CD14-positive monocyte (primary cell): ENCODE measurements around the gene PKN3. TPM values are rescaled to one million over a fixed set of nuclear protein-coding genes. Genes with fewer than 3 reads are reported as not detected.

Source experiments
- DNase-seq, 3 donors: peaks; one replicate each; pipeline ENCODE4 v3.0.0-alpha.2; 2011 to 2022
- H2AFZ ChIP-seq: 2 replicates; pipeline ENCODE4 v1.6.0; 2012; ENCODE audit warnings: mild to moderate bottlenecking, low read depth, low read length, inconsistent platforms; ENCODE audit not compliant: insufficient read depth, poor library complexity, severe bottlenecking
- H3K27ac ChIP-seq, 2 donors: 1 replicate in 1 of 2; 2 replicates in 1 of 2; pipeline ENCODE4 v1.5.1; 2012 to 2013; ENCODE audit warnings: low read length in 2 of 2, control low read depth in 1 of 2, inconsistent platforms in 1 of 2, low read depth in 1 of 2, mild to moderate bottlenecking in 1 of 2
- H3K27me3 ChIP-seq, 2 donors: one replicate each; pipeline versions ENCODE4 v1.6.0 to v1.6.1; 2011 to 2013; ENCODE audit warnings: low read length in 2 of 2; ENCODE audit not compliant: control insufficient read depth in 2 of 2, insufficient read depth in 2 of 2
- H3K36me3 ChIP-seq, 2 donors: replicated peaks in 1 of 2; 1 replicate in 1 of 2; 2 replicates in 1 of 2; pipeline versions ENCODE4 v1.5.1 to v1.6.1; 2012 to 2013; ENCODE audit warnings: low read length in 2 of 2, control low read depth in 1 of 2, inconsistent platforms in 1 of 2, mild to moderate bottlenecking in 1 of 2; ENCODE audit not compliant: insufficient read depth in 2 of 2, control insufficient read depth in 1 of 2
- H3K4me1 ChIP-seq, 2 donors: 1 replicate in 1 of 2; 2 replicates in 1 of 2; pipeline versions ENCODE4 v1.5.1 to v1.6.1; 2012 to 2013; ENCODE audit warnings: low read length in 2 of 2, control low read depth in 1 of 2, inconsistent platforms in 1 of 2, mild to moderate bottlenecking in 1 of 2, moderate library complexity in 1 of 2; ENCODE audit not compliant: insufficient read depth in 2 of 2, control insufficient read depth in 1 of 2
- H3K4me2 ChIP-seq: replicated peaks from 2 replicates; pipeline ENCODE3; 2012; ENCODE audit warnings: low read length, moderate library complexity, mild to moderate bottlenecking; ENCODE audit not compliant: poor library complexity, severe bottlenecking; ENCODE audit errors: extremely low read depth
- H3K4me3 ChIP-seq, 3 experiments: fragments of 200-600 bp in 1 of 3; sonication (generic) in 1 of 3; replicated peaks in 1 of 3; 1 replicate in 2 of 3; 2 replicates in 1 of 3; pipeline ENCODE4 v1.5.1; 2011 to 2013; ENCODE audit warnings: low read length in 3 of 3, mild to moderate bottlenecking in 3 of 3, control low read depth in 2 of 3, low read depth in 2 of 3, inconsistent platforms in 1 of 3, moderate library complexity in 1 of 3
- H3K79me2 ChIP-seq: 2 replicates; pipeline ENCODE4 v1.6.0; 2012; ENCODE audit warnings: mild to moderate bottlenecking, control low read depth, inconsistent platforms, low read length, moderate library complexity; ENCODE audit not compliant: insufficient read depth
- H3K9ac ChIP-seq: 2 replicates; pipeline ENCODE4 v1.6.0; 2017; ENCODE audit warnings: low read length, mild to moderate bottlenecking; ENCODE audit not compliant: insufficient read depth, poor library complexity, severe bottlenecking
- H3K9me3 ChIP-seq, 2 donors: replicated peaks in 1 of 2; 1 replicate in 1 of 2; 2 replicates in 1 of 2; pipeline versions ENCODE4 v1.5.1 to v1.6.1; 2012 to 2013; ENCODE audit warnings: low read length in 2 of 2, control low read depth in 1 of 2; ENCODE audit not compliant: control insufficient read depth in 1 of 2, insufficient read depth in 1 of 2
- H4K20me1 ChIP-seq: 2 replicates; pipeline ENCODE4 v1.6.0; 2012; ENCODE audit warnings: mild to moderate bottlenecking, low read length, control low read depth, moderate library complexity; ENCODE audit not compliant: insufficient read depth
- H3K27ac Mint-ChIP-seq, 7 donors: one replicate each; pipeline ENCODE4 v1.8.0; 2020; ENCODE audit warnings: mild to moderate bottlenecking in 7 of 7, mixed read lengths in 7 of 7, moderate library complexity in 6 of 7, inconsistent platforms in 2 of 7
- H3K27me3 Mint-ChIP-seq, 3 donors: one replicate each; pipeline ENCODE4 v1.8.0; 2021 to 2022; ENCODE audit warnings: low read depth in 3 of 3, mild to moderate bottlenecking in 3 of 3, mixed read lengths in 3 of 3, moderate library complexity in 3 of 3, inconsistent platforms in 1 of 3
- H3K36me3 Mint-ChIP-seq, 2 donors: one replicate each; pipeline ENCODE4 v1.8.0; 2020; ENCODE audit warnings: mixed read lengths in 2 of 2, inconsistent platforms in 1 of 2, mild to moderate bottlenecking in 1 of 2
- H3K4me1 Mint-ChIP-seq: one replicate; pipeline ENCODE4 v1.8.0; 2020; ENCODE audit warnings: mild to moderate bottlenecking, mixed read lengths
- H3K4me3 Mint-ChIP-seq, 2 donors: one replicate each; pipeline ENCODE4 v1.8.0; 2020; ENCODE audit warnings: mild to moderate bottlenecking in 2 of 2, mixed read lengths in 2 of 2, moderate library complexity in 1 of 2
- H3K9me3 Mint-ChIP-seq, 7 donors: one replicate each; pipeline ENCODE4 v1.8.0; 2020 to 2022; ENCODE audit warnings: mixed read lengths in 7 of 7, mild to moderate bottlenecking in 6 of 7, moderate library complexity in 6 of 7, inconsistent platforms in 2 of 7
- WGBS: methylation state at CpG from one replicate; pipeline ENCODE4 v1.1.5; 2013; ENCODE audit warnings: missing lambda C conversion rate; ENCODE audit not compliant: insufficient coverage; 5-methylcytosine and 5-hydroxymethylcytosine counted together
- intact Hi-C, 2 donors: fragments of 100-400 bp; cut with micrococcal nuclease; formaldehyde crosslinking; loops; one replicate each; pipeline versions ENCODE4 v1.15.0 to v1.15.1; 2023
- polyA plus RNA-seq, 3 donors: library from polyadenylated mRNA; depleted of rRNA in 1 of 3; unstranded in 2 of 3; stranded (reverse) in 1 of 3; fragments of 300-500 nt in 2 of 3; fragments of >200 nt in 1 of 3; fragmentation: Illumina TruSeq in 2 of 3; gene quantifications; 1 replicate in 2 of 3; 2 replicates in 1 of 3; pipeline ENCODE4 v1.2.3, GENCODE V29; 2012 to 2021
- TF ChIP-seq, protein P1 (sequence below): fragments of 200-600 bp; IDR thresholded peaks from one replicate; pipeline ENCODE4 v1.8.0; 2022; ENCODE audit warnings: antibody characterized with exemption, mild to moderate bottlenecking

PKN3 gene
- polyA plus RNA-seq, 3 donors, result 0.11 to 0.49 (median 0.27) TPM

DNA sequence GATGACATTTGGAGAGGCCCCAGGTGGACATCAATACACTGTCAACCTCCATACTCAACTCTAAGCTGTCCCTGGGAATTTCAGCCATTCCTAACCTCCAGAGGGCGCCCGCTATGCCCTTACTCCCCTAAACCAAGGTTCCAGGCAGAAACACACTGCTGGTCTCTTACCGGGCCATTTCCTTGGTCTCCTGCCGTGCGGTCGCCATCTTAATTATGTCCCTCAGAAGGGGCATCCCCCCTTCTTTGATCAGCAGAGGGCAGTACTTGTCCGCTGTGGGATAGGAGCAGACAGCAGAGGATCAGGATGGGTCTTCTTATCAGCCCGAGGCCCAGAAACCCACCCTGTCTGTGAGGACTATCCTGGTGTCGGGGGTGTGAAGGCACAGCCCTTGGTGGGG is 31.0 kb downstream of the PKN3 start:
- peak overlapping the region in 1 of 2 donors; percentile 39 for H3K4me3 Mint-ChIP-seq
- H3K4me1 ChIP-seq, result no peaks in the 10 kb centered on the region
- H3K9me3 ChIP-seq, result no peaks in the 10 kb centered on the region
- peak overlapping the region in 4 of 7 donors; percentile 33 to 67 (median 59) for H3K27ac Mint-ChIP-seq
- H3K79me2 ChIP-seq, result no peaks in the 10 kb centered on the region
- H3K9me3 Mint-ChIP-seq, result no peaks in the 10 kb centered on the region
- 43% methylated on average over 9 of the region's 9 CpGs for WGBS
- H2AFZ ChIP-seq, result peak overlapping the region; percentile 44
- TF ChIP-seq, protein P1, sequence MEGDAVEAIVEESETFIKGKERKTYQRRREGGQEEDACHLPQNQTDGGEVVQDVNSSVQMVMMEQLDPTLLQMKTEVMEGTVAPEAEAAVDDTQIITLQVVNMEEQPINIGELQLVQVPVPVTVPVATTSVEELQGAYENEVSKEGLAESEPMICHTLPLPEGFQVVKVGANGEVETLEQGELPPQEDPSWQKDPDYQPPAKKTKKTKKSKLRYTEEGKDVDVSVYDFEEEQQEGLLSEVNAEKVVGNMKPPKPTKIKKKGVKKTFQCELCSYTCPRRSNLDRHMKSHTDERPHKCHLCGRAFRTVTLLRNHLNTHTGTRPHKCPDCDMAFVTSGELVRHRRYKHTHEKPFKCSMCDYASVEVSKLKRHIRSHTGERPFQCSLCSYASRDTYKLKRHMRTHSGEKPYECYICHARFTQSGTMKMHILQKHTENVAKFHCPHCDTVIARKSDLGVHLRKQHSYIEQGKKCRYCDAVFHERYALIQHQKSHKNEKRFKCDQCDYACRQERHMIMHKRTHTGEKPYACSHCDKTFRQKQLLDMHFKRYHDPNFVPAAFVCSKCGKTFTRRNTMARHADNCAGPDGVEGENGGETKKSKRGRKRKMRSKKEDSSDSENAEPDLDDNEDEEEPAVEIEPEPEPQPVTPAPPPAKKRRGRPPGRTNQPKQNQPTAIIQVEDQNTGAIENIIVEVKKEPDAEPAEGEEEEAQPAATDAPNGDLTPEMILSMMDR, result peak; percentile 43
- no peak overlapping the region for H3K27ac ChIP-seq
- H3K27me3 ChIP-seq, result no peaks in the 10 kb centered on the region
- H3K4me1 Mint-ChIP-seq, result peaks cover 3% of the 10 kb centered on the region
- peak; percentile 47 to 67 (median 51) for DNase-seq
- peak overlapping the region; percentile 25 for H3K4me2 ChIP-seq
- intact Hi-C loops, result no loop called here
- H3K36me3 ChIP-seq, result peaks cover 12 to 36% of the 10 kb centered on the region in 2 donors
- no peak overlapping the region for H3K4me3 ChIP-seq
- peaks cover 30 to 56% of the 10 kb centered on the region in 2 donors for H3K36me3 Mint-ChIP-seq
- no peaks in the 10 kb centered on the region for H4K20me1 ChIP-seq
- no peak overlapping the region for H3K9ac ChIP-seq
- H3K27me3 Mint-ChIP-seq, result peaks cover 0 to 1% (median 0%) of the 10 kb centered on the region in 3 donors

DNA sequence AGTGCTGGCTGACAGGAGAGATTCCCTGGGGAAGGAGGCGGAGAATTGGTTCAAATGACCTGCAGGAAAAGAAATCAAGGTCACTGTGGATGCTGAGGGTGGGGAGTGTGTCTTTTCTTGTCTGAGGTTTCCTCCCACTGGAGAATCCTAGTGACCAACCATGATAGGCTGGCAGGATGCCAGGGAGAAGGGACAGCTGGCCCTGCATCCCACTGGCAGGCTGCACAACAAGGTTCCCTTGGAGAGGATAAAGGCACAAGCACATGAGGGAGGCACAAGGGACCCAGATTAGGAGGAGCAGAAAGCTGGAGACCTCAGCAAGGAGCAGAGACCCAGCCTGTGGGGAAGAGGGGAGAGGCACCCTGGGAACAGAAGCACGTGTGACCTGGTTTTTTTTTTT is 33.1 kb downstream of the PKN3 start:
- H3K27me3 ChIP-seq, result no peaks in the 10 kb centered on the region
- no peak overlapping the region for H3K4me2 ChIP-seq
- Mint-ChIP-seq H3K4me3 (no peak overlapping the region), H3K4me1 (peaks cover 3% of the 10 kb centered on the region), H3K27ac (no peak overlapping the region), H3K9me3 (no peaks in the 10 kb centered on the region), H3K27me3 (peaks cover 0 to 1% (median 1%) of the 10 kb centered on the region in 3 donors), H3K36me3 (peaks cover 35 to 71% of the 10 kb centered on the region in 2 donors)
- H3K36me3 ChIP-seq, result peaks cover 19 to 46% of the 10 kb centered on the region in 2 donors
- H3K79me2 ChIP-seq, result no peaks in the 10 kb centered on the region
- 100% methylated on average over 1 of the region's 2 CpGs for WGBS
- no peaks in the 10 kb centered on the region for H3K9me3 ChIP-seq
- no peak overlapping the region for H3K4me3 ChIP-seq
- TF ChIP-seq, protein P1, result no peak
- no peak overlapping the region for H2AFZ ChIP-seq
- no peak for DNase-seq
- H3K9ac ChIP-seq, result no peak overlapping the region
- H3K4me1 ChIP-seq, result no peaks in the 10 kb centered on the region
- intact Hi-C loops, result no loop called here
- H3K27ac ChIP-seq, result no peak overlapping the region
- no peaks in the 10 kb centered on the region for H4K20me1 ChIP-seq
